Left ventricle myocardium inferior (tissue), 1 donor: ENCODE results near the gene SLX9. TPM values are rescaled to one million over a fixed set of nuclear protein-coding genes. Genes with fewer than 3 reads are reported as not detected.
A peak's percentile ranks its signal among the peaks of the same experiment; 100 is the strongest.

Experiments
- DNase-seq: peaks from one replicate; pipeline ENCODE4 v3.0.0-alpha.2; 2020
- H3K27ac ChIP-seq: fragments of 200-600 bp; replicated peaks from 2 replicates; pipeline ENCODE4 v1.8.0; 2021
- H3K27me3 ChIP-seq: fragments of 200-600 bp; 2 replicates; pipeline ENCODE4 v1.8.0; 2021; ENCODE audit warnings: low read depth
- H3K36me3 ChIP-seq: fragments of 200-600 bp; 2 replicates; pipeline ENCODE4 v1.8.0; 2021
- H3K4me1 ChIP-seq: fragments of 200-600 bp; 2 replicates; pipeline ENCODE4 v1.8.0; 2021
- H3K4me3 ChIP-seq: fragments of 200-600 bp; 2 replicates; pipeline ENCODE4 v1.8.0; 2021; ENCODE audit warnings: mild to moderate bottlenecking, moderate library complexity
- H3K9me3 ChIP-seq: fragments of 200-600 bp; replicated peaks from 2 replicates; pipeline ENCODE4 v1.8.0; 2021
- CTCF ChIP-seq: fragments of 200-600 bp; IDR thresholded peaks from 2 replicates; pipeline ENCODE4 v1.8.0; 2021; ENCODE audit warnings: antibody characterized with exemption, mild to moderate bottlenecking, borderline replicate concordance
- intact Hi-C: fragments of 100-400 bp; cut with micrococcal nuclease; formaldehyde crosslinking; loops from one replicate; pipeline ENCODE4 v1.11.0; 2022
- total RNA-seq: library from RNA; stranded (reverse); fragmentation: NEBNext Ultra II Directional; extraction: Animal tissue kit (Norgen Biotek cat#: 25700); gene quantifications from one replicate; pipeline ENCODE4 v1.2.1, GENCODE V29; 2021
- donor health status: DM: no; HTN: yes; CAD: no; lungs with severe emphysema.

The SLX9 gene
- total RNA-seq, 1 donor from 2014 or later: 70.7 TPM

- peak; percentile 13 for DNase-seq
- TF ChIP-seq CTCF: no peak
- Histone ChIP-seq H3K27me3 (peaks cover 41% of the 10 kb centered on the region), H3K4me3 (no peak overlapping the region), H3K9me3 (no peaks in the 10 kb centered on the region), H3K27ac (no peak overlapping the region), H3K36me3 (no peaks in the 10 kb centered on the region), H3K4me1 (no peaks in the 10 kb centered on the region)
- intact Hi-C loops: no loop called here
These were observed 43.1 kb upstream of the SLX9 start for GRCh38 chr21:44896561-44897286.

- no peak for TF ChIP-seq CTCF
- Histone ChIP-seq H3K9me3 (no peaks in the 10 kb centered on the region), H3K27ac (no peak overlapping the region), H3K4me3 (no peak overlapping the region), H3K36me3 (no peaks in the 10 kb centered on the region), H3K27me3 (peaks cover 41% of the 10 kb centered on the region), H3K4me1 (no peaks in the 10 kb centered on the region)
- peak; percentile 22 for DNase-seq
- intact Hi-C loops: no loop called here
These were observed 42.4 kb upstream of the SLX9 start for GRCh38 chr21:44897326-44898010.

GRCh38 chr21:44898011-44898488 is 41.8 kb upstream of the SLX9 start:
- intact Hi-C loops: no loop called here
- Histone ChIP-seq H3K36me3 (no peaks in the 10 kb centered on the region), H3K4me1 (no peaks in the 10 kb centered on the region), H3K4me3 (no peak overlapping the region), H3K27ac (no peak overlapping the region), H3K27me3 (peaks cover 39% of the 10 kb centered on the region), H3K9me3 (no peaks in the 10 kb centered on the region)
- no peak for DNase-seq
- no peak for TF ChIP-seq CTCF

- H3K4me3 ChIP-seq: no peak overlapping the region
- H3K27ac ChIP-seq: no peak overlapping the region
- H3K4me1 ChIP-seq: no peaks in the 10 kb centered on the region
- intact Hi-C loops: no loop called here
- peak; percentile 5 for DNase-seq
- no peaks in the 10 kb centered on the region for H3K36me3 ChIP-seq
- TF ChIP-seq CTCF: no peak
- peaks cover 30% of the 10 kb centered on the region for H3K27me3 ChIP-seq
- H3K9me3 ChIP-seq: no peaks in the 10 kb centered on the region
These were observed 40.7 kb upstream of the SLX9 start for GRCh38 chr21:44898851-44899767.
